ENCODE data around the gene ZNF320.
A peak's percentile ranks its signal among the peaks of the same experiment; 100 is the strongest.
"Not testable (repeated sequence)": the region's sequence is repeated elsewhere in the genome, so short reads cannot be mapped to it uniquely, and the experiment has no call there.

The ZNF320 gene

DNA sequence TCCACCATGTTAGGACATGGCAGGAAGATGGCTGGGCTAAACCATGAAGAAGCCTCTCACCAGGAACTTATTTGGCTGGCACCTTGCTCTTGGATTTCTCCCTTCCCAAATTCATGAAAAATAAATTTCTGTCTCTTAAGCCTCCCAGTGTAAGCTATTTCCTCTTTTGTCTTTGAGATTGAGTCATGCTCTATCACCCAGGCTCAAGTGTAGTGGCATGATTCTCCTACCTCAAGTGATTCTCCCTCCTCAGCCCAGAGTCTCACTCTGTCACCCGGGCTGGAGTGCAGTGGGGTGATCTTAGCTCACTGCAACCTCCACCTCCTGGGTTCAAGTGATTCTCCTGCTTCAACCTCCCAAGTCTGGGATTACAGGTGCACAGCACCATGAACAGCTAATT, 13.2 kb upstream of the ZNF320 start:
- H3K4me3 ChIP-seq (ENCODE audit: low read depth, low read length): no peak overlapping the region
- H3K4me1 ChIP-seq: no peaks in the 10 kb centered on the region
- DNase-seq: no peak
- no peaks in the 10 kb centered on the region for H3K36me3 ChIP-seq
- H3K9me3 ChIP-seq: no peaks in the 10 kb centered on the region
- no peaks in the 10 kb centered on the region for H3K27me3 ChIP-seq
- TF ChIP-seq, protein P1, sequence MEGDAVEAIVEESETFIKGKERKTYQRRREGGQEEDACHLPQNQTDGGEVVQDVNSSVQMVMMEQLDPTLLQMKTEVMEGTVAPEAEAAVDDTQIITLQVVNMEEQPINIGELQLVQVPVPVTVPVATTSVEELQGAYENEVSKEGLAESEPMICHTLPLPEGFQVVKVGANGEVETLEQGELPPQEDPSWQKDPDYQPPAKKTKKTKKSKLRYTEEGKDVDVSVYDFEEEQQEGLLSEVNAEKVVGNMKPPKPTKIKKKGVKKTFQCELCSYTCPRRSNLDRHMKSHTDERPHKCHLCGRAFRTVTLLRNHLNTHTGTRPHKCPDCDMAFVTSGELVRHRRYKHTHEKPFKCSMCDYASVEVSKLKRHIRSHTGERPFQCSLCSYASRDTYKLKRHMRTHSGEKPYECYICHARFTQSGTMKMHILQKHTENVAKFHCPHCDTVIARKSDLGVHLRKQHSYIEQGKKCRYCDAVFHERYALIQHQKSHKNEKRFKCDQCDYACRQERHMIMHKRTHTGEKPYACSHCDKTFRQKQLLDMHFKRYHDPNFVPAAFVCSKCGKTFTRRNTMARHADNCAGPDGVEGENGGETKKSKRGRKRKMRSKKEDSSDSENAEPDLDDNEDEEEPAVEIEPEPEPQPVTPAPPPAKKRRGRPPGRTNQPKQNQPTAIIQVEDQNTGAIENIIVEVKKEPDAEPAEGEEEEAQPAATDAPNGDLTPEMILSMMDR (IDR thresholded peaks at IDR 0.05; ENCODE audit: low read depth, low read length): no peak

DNA sequence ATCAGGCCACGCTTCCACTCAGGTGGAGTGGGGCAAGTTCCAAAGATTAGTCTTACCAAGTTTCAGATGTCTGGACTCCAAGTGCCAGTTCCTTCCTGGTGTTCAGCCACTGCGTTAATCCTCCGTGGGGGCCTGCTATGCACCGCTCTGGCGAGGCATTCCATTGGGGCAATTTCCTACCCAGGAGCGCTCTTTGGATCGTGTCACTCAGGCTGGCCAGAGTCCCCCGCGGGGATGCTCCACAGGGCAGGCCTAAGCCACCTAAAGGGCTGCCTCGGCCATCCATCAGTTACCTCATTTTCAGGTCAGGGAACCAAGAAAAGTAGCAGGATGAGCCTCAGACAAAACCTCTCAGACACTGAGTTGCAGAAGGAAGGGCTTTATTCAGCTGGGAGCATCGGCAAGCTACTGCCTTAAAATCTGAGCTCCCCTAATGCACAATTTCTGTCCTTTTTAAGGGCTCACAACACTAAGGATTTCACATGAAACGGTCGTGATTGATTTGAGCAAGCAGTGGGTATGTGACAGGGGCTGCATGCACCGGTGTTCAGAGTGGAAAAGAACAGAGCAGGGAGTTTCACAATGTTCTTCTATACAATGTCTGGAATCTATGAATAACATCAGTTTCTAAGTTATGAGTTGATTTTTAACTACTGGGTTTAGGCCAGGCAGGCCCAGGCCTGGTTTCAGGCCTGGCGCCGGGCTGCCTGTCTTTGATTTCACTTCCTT, 6.8 kb upstream of the ZNF320 start:
- not testable (repeated sequence) for H3K27me3 ChIP-seq; H3K4me3 ChIP-seq (ENCODE audit: low read depth, low read length); DNase-seq; H3K36me3 ChIP-seq; H3K4me1 ChIP-seq; H3K9me3 ChIP-seq

GRCh38 chr19:52901842-52902241, 4.4 kb upstream of the ZNF320 start:
- no peaks in the 10 kb centered on the region for H3K4me1 ChIP-seq
- DNase-seq: no peak
- no peak overlapping the region for H3K4me3 ChIP-seq (ENCODE audit: low read depth, low read length)
- TF ChIP-seq, protein P1 (IDR thresholded peaks at IDR 0.05; ENCODE audit: low read depth, low read length): no peak
- no peaks in the 10 kb centered on the region for H3K9me3 ChIP-seq
- no peaks in the 10 kb centered on the region for H3K36me3 ChIP-seq
- no peaks in the 10 kb centered on the region for H3K27me3 ChIP-seq

- not testable (repeated sequence) for H3K27me3 ChIP-seq; H3K4me3 ChIP-seq (ENCODE audit: low read depth, low read length); H3K4me1 ChIP-seq; H3K9me3 ChIP-seq; DNase-seq
- peaks cover 11% of the 10 kb centered on the region for H3K36me3 ChIP-seq
Observed at GRCh38 chr19:52898596-52898995, 1.2 kb upstream of the ZNF320 start.

- no peaks in the 10 kb centered on the region for H3K27me3 ChIP-seq
- H3K4me3 ChIP-seq (ENCODE audit: low read depth, low read length): no peak overlapping the region
- H3K4me1 ChIP-seq: no peaks in the 10 kb centered on the region
- no peaks in the 10 kb centered on the region for H3K9me3 ChIP-seq
- TF ChIP-seq, protein P1 (IDR thresholded peaks at IDR 0.05; ENCODE audit: low read depth, low read length): no peak
- no peak for DNase-seq
- H3K36me3 ChIP-seq: peaks cover 11% of the 10 kb centered on the region
Observed at GRCh38 chr19:52898101-52898500, 666 bp upstream of the ZNF320 start.

DNA sequence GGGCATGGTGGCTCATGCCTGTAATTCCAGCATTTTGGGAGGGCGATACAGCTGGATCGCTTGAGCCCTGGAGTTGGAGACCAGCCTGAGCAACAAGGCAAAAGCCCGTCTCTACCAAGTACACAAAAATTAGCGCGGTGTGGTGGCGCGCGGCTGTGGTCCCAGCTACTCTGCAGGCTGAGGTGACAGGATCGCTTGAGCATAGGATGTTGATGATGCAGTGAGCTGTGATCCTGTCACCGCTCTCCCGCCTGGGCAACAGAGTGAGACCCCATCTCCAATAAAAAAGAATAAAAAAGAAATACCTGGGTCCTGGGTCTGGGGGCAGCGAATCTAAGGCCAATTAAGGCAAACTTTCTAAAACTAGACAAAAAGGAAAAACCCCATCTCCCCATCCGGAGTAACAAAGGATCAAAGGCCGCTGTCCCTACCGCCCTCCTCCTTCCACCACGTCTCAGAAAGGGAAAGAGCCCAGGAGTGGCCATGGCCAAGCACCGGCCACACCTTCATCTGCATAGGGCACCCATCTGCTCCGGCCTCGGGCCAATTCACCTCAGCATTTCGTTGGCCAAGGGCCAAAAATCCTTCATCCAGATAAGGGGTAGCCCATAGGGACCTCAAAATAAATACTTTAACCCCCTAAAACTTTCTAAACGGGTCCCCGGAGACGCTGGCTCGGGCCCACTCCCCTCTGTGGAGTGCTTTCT, 851 bp downstream of the ZNF320 start:
- H3K27me3 ChIP-seq: no peaks in the 10 kb centered on the region
- H3K4me3 ChIP-seq (ENCODE audit: low read depth, low read length): peak overlapping the region; percentile 93
- peak; percentile 30 for DNase-seq
- H3K4me1 ChIP-seq: no peaks in the 10 kb centered on the region
- peaks cover 16% of the 10 kb centered on the region for H3K36me3 ChIP-seq
- H3K9me3 ChIP-seq: no peaks in the 10 kb centered on the region
- TF ChIP-seq, protein P1 (IDR thresholded peaks at IDR 0.05; ENCODE audit: low read depth, low read length): no peak

GRCh38 chr19:52891336-52891735, 6.1 kb downstream of the ZNF320 start:
- no peaks in the 10 kb centered on the region for H3K4me1 ChIP-seq
- no peaks in the 10 kb centered on the region for H3K27me3 ChIP-seq
- TF ChIP-seq, protein P1 (IDR thresholded peaks at IDR 0.05; ENCODE audit: low read depth, low read length): no peak
- H3K36me3 ChIP-seq: peaks cover 47% of the 10 kb centered on the region
- no peak for DNase-seq
- no peak overlapping the region for H3K4me3 ChIP-seq (ENCODE audit: low read depth, low read length)
- no peaks in the 10 kb centered on the region for H3K9me3 ChIP-seq

Measured in BE2C (cell line).